ENCODE data around the gene DDX10. TPM values are rescaled to one million over a fixed set of nuclear protein-coding genes. Genes with fewer than 3 reads are reported as not detected.

Gene DDX10
- total RNA-seq, 1 experiment from 2014 or later, result 48.3 TPM

GRCh38 chr11:108931168-108931567 lies 266.3 kb downstream of the DDX10 start:
- no CpG with 5 or more reads among the region's 2 CpGs for WGBS (ENCODE audit: extremely low coverage, insufficient read length, low lambda C conversion rate)
- Histone ChIP-seq H4K8ac (replicated peaks; ENCODE audit: insufficient read length, low read depth, low read length) (no peak overlapping the region), H3K23ac (ENCODE audit: insufficient read length, low read depth, low read length) (no peak overlapping the region), H2BK12ac (ENCODE audit: insufficient read length, low read depth, low read length) (no peak overlapping the region), H3K23me2 (ENCODE audit: insufficient read length, low read depth, low read length, poor library complexity, severe bottlenecking) (no peaks in the 10 kb centered on the region), H3K4ac (ENCODE audit: low read depth, low read length) (no peak overlapping the region), H3K56ac (ENCODE audit: insufficient read length, low read depth, low read length) (no peak overlapping the region), H4K5ac (ENCODE audit: insufficient read length, low read depth, low read length) (no peak overlapping the region), H3K79me1 (ENCODE audit: insufficient read depth, low read depth, low read length, poor library complexity, severe bottlenecking) (no peaks in the 10 kb centered on the region), H2BK120ac (ENCODE audit: low read depth, low read length, poor library complexity, severe bottlenecking) (no peak overlapping the region), H3K18ac (ENCODE audit: insufficient read length, low read depth, low read length) (no peak overlapping the region), H3K14ac (ENCODE audit: insufficient read depth, low read length) (no peak overlapping the region; the same call in 1 of the 2 replicates), H3K27ac (ENCODE audit: insufficient read length, low read depth, low read length) (no peak overlapping the region), H3K27me3 (ENCODE audit: insufficient read depth, low read length) (no peaks in the 10 kb centered on the region), H2BK5ac (ENCODE audit: insufficient read length, low read length) (no peak overlapping the region), H3K9ac (ENCODE audit: extremely low read depth, insufficient read length, low read length) (no peak overlapping the region), H4K20me1 (ENCODE audit: control insufficient read depth, insufficient read depth, insufficient read length) (no peaks in the 10 kb centered on the region), H3T11ph (ENCODE audit: low read length) (no peak overlapping the region), H3K4me2 (ENCODE audit: insufficient read depth, insufficient read length, low read length) (no peak overlapping the region), H4K91ac (ENCODE audit: insufficient read length, low read depth, low read length) (no peak overlapping the region), H3K9me3 (ENCODE audit: control insufficient read depth, low read depth, low read length) (no peaks in the 10 kb centered on the region), H2AK5ac (ENCODE audit: insufficient read length, low read length) (no peak overlapping the region), H2BK15ac (ENCODE audit: low read depth, low read length) (no peak overlapping the region), H2BK20ac (ENCODE audit: low read depth, low read length, poor library complexity, severe bottlenecking) (no peak overlapping the region), H2AFZ (ENCODE audit: low read length) (no peak overlapping the region), H3K79me2 (ENCODE audit: insufficient read depth, low read length) (no peaks in the 10 kb centered on the region), H3K4me1 (ENCODE audit: insufficient read depth, low read length) (peaks cover 7% of the 10 kb centered on the region; the same call in 1 of the 2 replicates)
- no peak overlapping the region for H3K4me3 Mint-ChIP-seq
- no peaks in the 10 kb centered on the region for H3K27me3 Mint-ChIP-seq (ENCODE audit: low read depth)
- no peaks in the 10 kb centered on the region for H3K36me3 Mint-ChIP-seq (ENCODE audit: insufficient read depth in 1 of 3, low read depth in 3 of 3)
- peaks cover 18 to 24% of the 10 kb centered on the region in 2 experiments for H3K4me1 Mint-ChIP-seq
- TF ChIP-seq CTCF (conservative IDR thresholded peaks at IDR 0.05), result no peak
- DNase-seq, result no peak
- H3K27ac Mint-ChIP-seq, result no peak overlapping the region
- no peaks in the 10 kb centered on the region for H3K9me3 Mint-ChIP-seq
